GM12891 (cell line): ENCODE measurements around the gene BAZ1B.

Experiments used
- PAX5 ChIP-seq: IDR thresholded peaks from 2 replicates; pipeline ENCODE4 v1.6.1; 2011; ENCODE audit warnings: low read length, moderate library complexity, mild to moderate bottlenecking; ENCODE audit not compliant: insufficient read depth, severe bottlenecking
- POLR2A ChIP-seq: IDR thresholded peaks from 2 replicates; pipeline ENCODE4 v1.6.1; 2011; ENCODE audit warnings: low read depth, low read length, control low read depth
- POLR2AphosphoS5 ChIP-seq: IDR thresholded peaks from 2 replicates; pipeline ENCODE4 v1.6.1; 2011; ENCODE audit warnings: low read depth, low read length, control low read depth
- POU2F2 ChIP-seq: IDR thresholded peaks from 2 replicates; pipeline ENCODE4 v1.6.1; 2011; ENCODE audit warnings: low read depth, mild to moderate bottlenecking, control low read depth, low read length, moderate library complexity
- SPI1 ChIP-seq: IDR thresholded peaks from 2 replicates; pipeline ENCODE4 v1.6.1; 2011; ENCODE audit warnings: low read depth, low read length, control low read depth
- TAF1 ChIP-seq: IDR thresholded peaks from 2 replicates; pipeline ENCODE4 v1.6.1; 2011; ENCODE audit warnings: low read depth, low read length, control low read depth

- TF ChIP-seq POU2F2 (no peak), POLR2A (no peak), POLR2AphosphoS5 (no peak), TAF1 (no peak), PAX5 (no peak), SPI1 (no peak)
Observed at GRCh38 chr7:73504920-73505319, 17.2 kb downstream of the BAZ1B start.
